HEK293 (cell line): ENCODE measurements around the gene SMARCD3.

Source experiments
- BCL11A ChIP-seq: fragments of 450-650 bp; formaldehyde crosslinking; IDR thresholded peaks from 2 replicates; pipeline ENCODE4 v1.5.1; 2016; ENCODE audit warnings: low read depth, missing biosample characterization, missing genetic modification characterization
- SP2 ChIP-seq: fragments of 450-650 bp; formaldehyde crosslinking; IDR thresholded peaks from 2 replicates; pipeline ENCODE4 v1.5.1; 2016; ENCODE audit warnings: missing biosample characterization, missing genetic modification characterization
- TCF7L2 ChIP-seq: IDR thresholded peaks from 2 replicates; pipeline ENCODE4 v1.6.1; 2011; ENCODE audit warnings: low read depth, mild to moderate bottlenecking, inconsistent platforms, low read length, moderate library complexity, borderline replicate concordance
- YY1 ChIP-seq: fragments of 450-650 bp; formaldehyde crosslinking; IDR thresholded peaks from 2 replicates; pipeline ENCODE4 v1.5.1; 2018; ENCODE audit warnings: missing biosample characterization, missing genetic modification characterization
- ZNF138 ChIP-seq: fragments of 450-650 bp; formaldehyde crosslinking; IDR thresholded peaks from 2 replicates; pipeline ENCODE4 v1.5.1; 2016; ENCODE audit warnings: missing biosample characterization, missing genetic modification characterization, borderline replicate concordance
- ZNF146 ChIP-seq: fragments of 450-650 bp; formaldehyde crosslinking; IDR thresholded peaks from 2 replicates; pipeline ENCODE4 v1.5.1; 2016; ENCODE audit warnings: missing biosample characterization, missing genetic modification characterization
- ZNF223 ChIP-seq: fragments of 450-650 bp; formaldehyde crosslinking; IDR thresholded peaks from 2 replicates; pipeline ENCODE4 v1.5.1; 2016; ENCODE audit warnings: missing biosample characterization, missing genetic modification characterization
- ZNF274 ChIP-seq, 2 experiments: fragments of 200-500 bp in 1 of 2; fragments of 450-650 bp in 1 of 2; sonication (Bioruptor generic) in 1 of 2; formaldehyde crosslinking in 1 of 2; IDR thresholded peaks; 2 replicates each; pipeline versions ENCODE4 v1.5.1 to v1.6.1; 2014 to 2016; ENCODE audit warnings: borderline replicate concordance in 1 of 2, inconsistent platforms in 1 of 2, low read length in 1 of 2, missing biosample characterization in 1 of 2, missing genetic modification characterization in 1 of 2
- ZNF416 ChIP-seq: fragments of 450-650 bp; formaldehyde crosslinking; IDR thresholded peaks from 2 replicates; pipeline ENCODE4 v1.5.1; 2016; ENCODE audit warnings: missing biosample characterization, missing genetic modification characterization
- ZNF530 ChIP-seq: fragments of 450-650 bp; formaldehyde crosslinking; IDR thresholded peaks from 2 replicates; pipeline ENCODE4 v1.5.1; 2016; ENCODE audit warnings: low read depth, missing biosample characterization, missing genetic modification characterization
- ZNF558 ChIP-seq: fragments of 450-650 bp; formaldehyde crosslinking; IDR thresholded peaks from 2 replicates; pipeline ENCODE4 v1.5.1; 2016; ENCODE audit warnings: missing biosample characterization, missing genetic modification characterization
- ZNF791 ChIP-seq: fragments of 450-650 bp; formaldehyde crosslinking; IDR thresholded peaks from 2 replicates; pipeline ENCODE4 v1.5.1; 2016; ENCODE audit warnings: missing biosample characterization, missing genetic modification characterization
- TF ChIP-seq, protein P1 (sequence below): fragments of 450-650 bp; formaldehyde crosslinking; IDR thresholded peaks from 2 replicates; pipeline ENCODE4 v1.5.1; 2016; ENCODE audit warnings: missing biosample characterization, missing genetic modification characterization

DNA sequence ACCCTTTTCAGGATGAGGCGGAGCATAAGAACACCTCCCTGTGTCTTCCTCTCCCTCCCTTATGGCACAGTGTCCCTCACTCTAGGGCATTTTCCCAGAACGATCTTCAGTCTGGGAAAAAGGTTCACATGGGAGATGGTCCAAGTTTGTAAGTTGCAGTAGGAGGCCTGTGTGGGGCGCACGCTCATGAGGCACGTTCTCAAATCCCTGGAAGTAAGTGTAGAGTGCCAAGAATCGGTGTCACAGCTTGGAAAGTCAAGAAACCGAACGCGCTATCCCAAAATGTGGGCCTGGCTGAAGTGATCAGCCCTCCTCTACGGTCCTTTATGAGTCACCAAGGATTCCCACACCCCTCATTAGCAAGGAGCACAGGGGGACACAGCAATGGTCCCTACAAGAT, 23.9 kb upstream of the SMARCD3 start:
- TF ChIP-seq ZNF558 (tag by site-specific recombination): no peak
- no peak for TF ChIP-seq ZNF274 (IDR thresholded peaks at IDR 0.05; ENCODE audit: low read length)
- no peak for TF ChIP-seq ZNF274 (tag by site-specific recombination; IDR thresholded peaks at IDR 0.05; ENCODE audit: borderline replicate concordance)
- TF ChIP-seq, protein P1, sequence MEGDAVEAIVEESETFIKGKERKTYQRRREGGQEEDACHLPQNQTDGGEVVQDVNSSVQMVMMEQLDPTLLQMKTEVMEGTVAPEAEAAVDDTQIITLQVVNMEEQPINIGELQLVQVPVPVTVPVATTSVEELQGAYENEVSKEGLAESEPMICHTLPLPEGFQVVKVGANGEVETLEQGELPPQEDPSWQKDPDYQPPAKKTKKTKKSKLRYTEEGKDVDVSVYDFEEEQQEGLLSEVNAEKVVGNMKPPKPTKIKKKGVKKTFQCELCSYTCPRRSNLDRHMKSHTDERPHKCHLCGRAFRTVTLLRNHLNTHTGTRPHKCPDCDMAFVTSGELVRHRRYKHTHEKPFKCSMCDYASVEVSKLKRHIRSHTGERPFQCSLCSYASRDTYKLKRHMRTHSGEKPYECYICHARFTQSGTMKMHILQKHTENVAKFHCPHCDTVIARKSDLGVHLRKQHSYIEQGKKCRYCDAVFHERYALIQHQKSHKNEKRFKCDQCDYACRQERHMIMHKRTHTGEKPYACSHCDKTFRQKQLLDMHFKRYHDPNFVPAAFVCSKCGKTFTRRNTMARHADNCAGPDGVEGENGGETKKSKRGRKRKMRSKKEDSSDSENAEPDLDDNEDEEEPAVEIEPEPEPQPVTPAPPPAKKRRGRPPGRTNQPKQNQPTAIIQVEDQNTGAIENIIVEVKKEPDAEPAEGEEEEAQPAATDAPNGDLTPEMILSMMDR (tag by site-specific recombination): no peak
- no peak for TF ChIP-seq ZNF416 (tag by site-specific recombination)
- no peak for TF ChIP-seq ZNF530 (tag by site-specific recombination)
- no peak for TF ChIP-seq BCL11A (tag by site-specific recombination)
- TF ChIP-seq SP2 (tag by site-specific recombination): no peak
- no peak for TF ChIP-seq ZNF146 (tag by site-specific recombination)
- no peak for TF ChIP-seq ZNF791 (tag by site-specific recombination)
- TF ChIP-seq YY1 (tag by site-specific recombination): no peak
- no peak for TF ChIP-seq TCF7L2
- TF ChIP-seq ZNF138 (tag by site-specific recombination): no peak
- TF ChIP-seq ZNF223 (tag by site-specific recombination): no peak
